Trophoblast cell (in vitro differentiated cells and primary cell): ENCODE results near the gene IMMT.
"Not testable (repeated sequence)": the region's sequence is repeated elsewhere in the genome, so short reads cannot be mapped to it uniquely, and the experiment has no call there.

Experiments
- DNase-seq, 2 donors: peaks; one replicate each; pipeline ENCODE4 v3.0.0-alpha.2; 2016
- H2AFZ ChIP-seq: 2 replicates; pipeline ENCODE4 v1.6.1; 2013; ENCODE audit warnings: low read length, moderate library complexity, mild to moderate bottlenecking; ENCODE audit not compliant: insufficient read depth, poor library complexity
- H2AK5ac ChIP-seq: 2 replicates; pipeline ENCODE4 v1.6.1; 2013; ENCODE audit warnings: mild to moderate bottlenecking, low read length
- H2BK120ac ChIP-seq: 2 replicates; pipeline ENCODE4 v1.6.1; 2013; ENCODE audit warnings: low read length, mild to moderate bottlenecking, moderate library complexity; ENCODE audit not compliant: insufficient read depth, poor library complexity
- H2BK12ac ChIP-seq: 2 replicates; pipeline ENCODE4 v1.6.1; 2013; ENCODE audit warnings: mild to moderate bottlenecking, low read length, moderate library complexity
- H2BK5ac ChIP-seq: 2 replicates; pipeline ENCODE4 v1.6.1; 2013; ENCODE audit warnings: low read length, low read depth, moderate library complexity, mild to moderate bottlenecking; ENCODE audit not compliant: poor library complexity
- H3K14ac ChIP-seq: 2 replicates; pipeline ENCODE4 v1.6.1; 2013; ENCODE audit warnings: mild to moderate bottlenecking, low read length
- H3K18ac ChIP-seq: 2 replicates; pipeline ENCODE4 v1.6.1; 2013; ENCODE audit warnings: mild to moderate bottlenecking, low read length
- H3K23ac ChIP-seq: 2 replicates; pipeline ENCODE4 v1.6.1; 2013; ENCODE audit warnings: low read length
- H3K27ac ChIP-seq: 2 replicates; pipeline ENCODE4 v1.5.1; 2013; ENCODE audit warnings: low read depth, mild to moderate bottlenecking, inconsistent platforms, low read length, moderate library complexity
- H3K27me3 ChIP-seq: 2 replicates; pipeline ENCODE4 v1.6.1; 2013; ENCODE audit warnings: inconsistent platforms, mild to moderate bottlenecking, low read length, moderate library complexity; ENCODE audit not compliant: insufficient read depth
- H3K36me3 ChIP-seq, 2 experiments: 1 replicate in 1 of 2; 2 replicates in 1 of 2; pipeline ENCODE4 v1.6.1; 2013; ENCODE audit warnings: low read length in 2 of 2, mild to moderate bottlenecking in 2 of 2, moderate library complexity in 1 of 2; ENCODE audit not compliant: insufficient read depth in 2 of 2, control insufficient read depth in 1 of 2
- H3K4ac ChIP-seq: 2 replicates; pipeline ENCODE4 v1.6.1; 2013; ENCODE audit warnings: low read depth, mild to moderate bottlenecking, low read length, moderate library complexity
- H3K4me1 ChIP-seq, 2 experiments: 1 replicate in 1 of 2; 2 replicates in 1 of 2; pipeline ENCODE4 v1.6.1; 2013; ENCODE audit warnings: low read length in 2 of 2, mild to moderate bottlenecking in 2 of 2, moderate library complexity in 1 of 2; ENCODE audit not compliant: insufficient read depth in 2 of 2, control insufficient read depth in 1 of 2
- H3K4me2 ChIP-seq: 2 replicates; pipeline ENCODE4 v1.6.1; 2013; ENCODE audit warnings: inconsistent platforms, mild to moderate bottlenecking, low read length, moderate library complexity
- H3K4me3 ChIP-seq: 2 replicates; pipeline ENCODE4 v1.5.1; 2013; ENCODE audit warnings: mild to moderate bottlenecking, low read depth, low read length, inconsistent platforms
- H3K79me1 ChIP-seq: one replicate; pipeline ENCODE4 v1.6.1; 2013; ENCODE audit warnings: low read length
- H3K79me2 ChIP-seq: 2 replicates; pipeline ENCODE4 v1.6.1; 2013; ENCODE audit warnings: low read length, mild to moderate bottlenecking; ENCODE audit not compliant: control insufficient read depth, insufficient read depth, poor library complexity
- H3K9ac ChIP-seq: 2 replicates; pipeline ENCODE4 v1.6.1; 2013; ENCODE audit warnings: mild to moderate bottlenecking, low read length
- H3K9me3 ChIP-seq: 2 replicates; pipeline ENCODE4 v1.6.1; 2013; ENCODE audit warnings: low read depth, mild to moderate bottlenecking, control low read depth, inconsistent platforms, low read length; ENCODE audit not compliant: insufficient read depth
- H4K12ac ChIP-seq: 2 replicates; pipeline ENCODE4 v1.6.1; 2013; ENCODE audit warnings: low read depth, mild to moderate bottlenecking, low read length, moderate library complexity
- H4K8ac ChIP-seq: 2 replicates; pipeline ENCODE4 v1.6.1; 2013; ENCODE audit warnings: low read depth, mild to moderate bottlenecking, low read length, moderate library complexity
- H4K91ac ChIP-seq: one replicate; pipeline ENCODE4 v1.6.1; 2013; ENCODE audit warnings: low read depth, mild to moderate bottlenecking, low read length, moderate library complexity
- WGBS: extraction: QIAGEN DNeasy Blood & Tissue Kit; methylation state at CpG from one replicate; pipeline ENCODE4 v1.1.7; 2013; ENCODE audit warnings: missing lambda C conversion rate; ENCODE audit not compliant: insufficient read length, insufficient coverage; ENCODE audit errors: extremely low coverage; 5-methylcytosine and 5-hydroxymethylcytosine counted together

IMMT gene

GRCh38 chr2:86230961-86231360 lies 35.7 kb upstream of the IMMT start:
- no CpG with 5 or more reads among the region's 5 CpGs for WGBS
- Histone ChIP-seq H3K79me2 (no peaks in the 10 kb centered on the region), H2AK5ac (no peak overlapping the region), H3K18ac (no peak overlapping the region), H3K9ac (no peak overlapping the region), H4K91ac (no peak overlapping the region), H2AFZ (no peak overlapping the region), H4K12ac (no peak overlapping the region), H2BK12ac (no peak overlapping the region), H2BK5ac (no peak overlapping the region), H3K14ac (no peak overlapping the region), H3K79me1 (no peaks in the 10 kb centered on the region), H3K4ac (no peak overlapping the region), H3K4me3 (no peak overlapping the region), H3K9me3 (peaks cover 5% of the 10 kb centered on the region), H3K4me1 (no peaks in the 10 kb centered on the region), H4K8ac (no peak overlapping the region), H3K23ac (no peak overlapping the region), H3K27ac (no peak overlapping the region), H3K4me2 (no peak overlapping the region), H3K36me3 (no peaks in the 10 kb centered on the region), H2BK120ac (no peak overlapping the region), H3K27me3 (no peaks in the 10 kb centered on the region)
- DNase-seq: no peak

GRCh38 chr2:86229221-86229620 lies 34.0 kb upstream of the IMMT start:
- Histone ChIP-seq H3K18ac (no peak overlapping the region), H3K9me3 (peaks cover 5% of the 10 kb centered on the region), H2BK120ac (no peak overlapping the region), H3K4ac (no peak overlapping the region), H3K23ac (no peak overlapping the region), H4K91ac (no peak overlapping the region), H4K12ac (no peak overlapping the region), H3K36me3 (no peaks in the 10 kb centered on the region), H2AK5ac (no peak overlapping the region), H3K27me3 (no peaks in the 10 kb centered on the region), H2BK12ac (no peak overlapping the region), H3K79me2 (no peaks in the 10 kb centered on the region), H3K4me3 (no peak overlapping the region), H3K79me1 (no peaks in the 10 kb centered on the region), H3K14ac (no peak overlapping the region), H3K4me1 (no peaks in the 10 kb centered on the region), H3K9ac (no peak overlapping the region), H2AFZ (no peak overlapping the region), H3K4me2 (no peak overlapping the region), H4K8ac (no peak overlapping the region), H2BK5ac (no peak overlapping the region), H3K27ac (no peak overlapping the region)
- WGBS: no CpG with 5 or more reads among the region's 4 CpGs
- DNase-seq: no peak

GRCh38 chr2:86228574-86228973 lies 33.3 kb upstream of the IMMT start:
- not testable (repeated sequence) for H3K36me3 ChIP-seq, H2BK5ac ChIP-seq, H2BK12ac ChIP-seq, H3K4ac ChIP-seq, H3K14ac ChIP-seq, H3K27ac ChIP-seq, H3K4me1 ChIP-seq, H2AK5ac ChIP-seq, H3K79me2 ChIP-seq, H2AFZ ChIP-seq, H3K18ac ChIP-seq, H3K9me3 ChIP-seq, H4K8ac ChIP-seq, H3K79me1 ChIP-seq, DNase-seq, H3K4me2 ChIP-seq, H4K91ac ChIP-seq, H3K4me3 ChIP-seq, H3K23ac ChIP-seq, H3K27me3 ChIP-seq, H3K9ac ChIP-seq, H4K12ac ChIP-seq, H2BK120ac ChIP-seq
- no CpG with 5 or more reads among the region's 8 CpGs for WGBS

- Histone ChIP-seq H2BK120ac (no peak overlapping the region), H3K27me3 (no peaks in the 10 kb centered on the region), H3K4me3 (no peak overlapping the region), H2BK5ac (no peak overlapping the region), H2BK12ac (no peak overlapping the region), H2AK5ac (no peak overlapping the region), H3K4ac (no peak overlapping the region), H3K79me2 (no peaks in the 10 kb centered on the region), H3K4me2 (no peak overlapping the region), H4K12ac (no peak overlapping the region), H3K27ac (no peak overlapping the region), H3K18ac (no peak overlapping the region), H4K8ac (no peak overlapping the region), H3K79me1 (no peaks in the 10 kb centered on the region), H3K36me3 (no peaks in the 10 kb centered on the region), H3K9ac (no peak overlapping the region), H3K9me3 (peaks cover 5% of the 10 kb centered on the region), H3K14ac (no peak overlapping the region), H3K4me1 (no peaks in the 10 kb centered on the region), H3K23ac (no peak overlapping the region), H2AFZ (no peak overlapping the region), H4K91ac (no peak overlapping the region)
- WGBS: no CpG with 5 or more reads among the region's 2 CpGs
- DNase-seq: no peak
Observed at GRCh38 chr2:86227685-86228084, 32.4 kb upstream of the IMMT start.
